Endothelial cell of umbilical vein (primary cell): ENCODE results near the gene MACROD2. TPM values are rescaled to one million over a fixed set of nuclear protein-coding genes. Genes with fewer than 3 reads are reported as not detected.

ENCODE experiments used
- BruUV-seq: library from RNA; stranded (reverse); fragments of 400-500 nt; replicated peaks from 2 replicates; lab custom pipeline; 2021; lab: Mats Ljungman, UMichigan
- CTCF ChIA-PET: fragments of 300-600, 350-600 bp; sonication (Branson Sonifier 250); formaldehyde crosslinking; loops from one replicate; lab custom pipeline; 2021; ENCODE audit warnings: antibody characterized with exemption, inconsistent platforms; lab: Charles Lee
- POLR2A ChIA-PET: fragments of 300-600, 350-600 bp; sonication (Branson Sonifier 250); formaldehyde crosslinking; loops from one replicate; lab custom pipeline; 2021; ENCODE audit warnings: antibody characterized with exemption, inconsistent platforms; lab: Charles Lee
- DNase-seq: peaks from one replicate; pipeline ENCODE4 v3.0.0-alpha.2; 2011; ENCODE audit warnings: low read depth, low spot score
- FAIRE-seq: peaks from 2 replicates; lab custom pipeline; 2011; peaks lifted over from hg19 to GRCh38; lab: Jason Lieb, UNC
- H2AFZ ChIP-seq: 2 replicates; pipeline ENCODE4 v1.6.0; 2012; ENCODE audit warnings: low read depth, low read length, control low read depth, inconsistent platforms
- H3K27ac ChIP-seq: 2 replicates; pipeline ENCODE4 v1.5.1; 2011; ENCODE audit warnings: low read depth, mild to moderate bottlenecking, control low read depth, low read length, moderate library complexity; ENCODE audit not compliant: insufficient read depth
- H3K27me3 ChIP-seq, 2 experiments: 2 replicates each; pipeline versions ENCODE4 v1.6.0 to v1.6.1; 2011; ENCODE audit warnings: low read length in 2 of 2, mixed read lengths in 1 of 2; ENCODE audit not compliant: control insufficient read depth in 2 of 2, insufficient read depth in 2 of 2
- H3K36me3 ChIP-seq, 2 experiments: 2 replicates in 1 of 2; 3 replicates in 1 of 2; pipeline ENCODE4 v1.5.1; 2011; ENCODE audit warnings: low read length in 2 of 2, mild to moderate bottlenecking in 1 of 2, moderate library complexity in 1 of 2; ENCODE audit not compliant: control insufficient read depth in 2 of 2, insufficient read depth in 2 of 2; ENCODE audit errors: extremely low read depth in 1 of 2
- H3K4me1 ChIP-seq: 3 replicates; pipeline ENCODE4 v1.5.1; 2011; ENCODE audit warnings: mild to moderate bottlenecking, low read length; ENCODE audit not compliant: control insufficient read depth, insufficient read depth; ENCODE audit errors: extremely low read depth
- H3K4me2 ChIP-seq: 2 replicates; pipeline ENCODE4 v1.6.1; 2011; ENCODE audit warnings: low read length, control low read depth, mixed read lengths; ENCODE audit not compliant: insufficient read depth
- H3K4me3 ChIP-seq, 3 experiments: fragments of 200-600 bp in 1 of 3; sonication (generic), shearing (Covaris generic) in 1 of 3; replicated peaks in 1 of 3; 2 replicates each; pipeline ENCODE4 v1.5.1; 2011 to 2016; ENCODE audit warnings: control low read depth in 3 of 3, low read length in 3 of 3, mild to moderate bottlenecking in 2 of 3, inconsistent platforms in 1 of 3, low read depth in 1 of 3, moderate library complexity in 1 of 3; ENCODE audit not compliant: insufficient read depth in 1 of 3
- H3K79me2 ChIP-seq: 2 replicates; pipeline ENCODE4 v1.6.0; 2012; ENCODE audit warnings: low read length, inconsistent platforms; ENCODE audit not compliant: control insufficient read depth, insufficient read depth
- H3K9ac ChIP-seq: replicated peaks from 2 replicates; pipeline ENCODE3; 2011; ENCODE audit warnings: low read length, control low read depth; ENCODE audit not compliant: insufficient read depth; ENCODE audit errors: extremely low read depth
- H3K9me1 ChIP-seq: replicated peaks from 3 replicates; pipeline ENCODE4 v1.6.0; 2011; ENCODE audit warnings: mild to moderate bottlenecking, low read length; ENCODE audit not compliant: control insufficient read depth, insufficient read depth; ENCODE audit errors: extremely low read depth
- H3K9me3 ChIP-seq: replicated peaks from 2 replicates; pipeline ENCODE4 v1.5.1; 2012; ENCODE audit warnings: low read length, inconsistent platforms; ENCODE audit not compliant: control insufficient read depth, insufficient read depth
- H4K20me1 ChIP-seq: replicated peaks from 2 replicates; pipeline ENCODE3; 2011; ENCODE audit warnings: mild to moderate bottlenecking, low read length; ENCODE audit not compliant: control insufficient read depth, insufficient read depth; ENCODE audit errors: extremely low read depth
- EZH2 ChIP-seq: IDR thresholded peaks from 2 replicates; pipeline ENCODE4 v1.6.1; 2012; ENCODE audit warnings: borderline replicate concordance, low read depth, mild to moderate bottlenecking, moderate library complexity, low read length, inconsistent platforms; ENCODE audit not compliant: severe bottlenecking
- FOS ChIP-seq: IDR thresholded peaks from 2 replicates; pipeline ENCODE4 v1.6.1; 2011; ENCODE audit warnings: mild to moderate bottlenecking, low read length, moderate library complexity, borderline replicate concordance; ENCODE audit not compliant: insufficient read depth
- GATA2 ChIP-seq: IDR thresholded peaks from 2 replicates; pipeline ENCODE4 v1.7.0; 2011; ENCODE audit warnings: low read depth, mild to moderate bottlenecking, moderate library complexity, mixed read lengths, low read length; ENCODE audit not compliant: insufficient read length, insufficient read depth
- JUN ChIP-seq: IDR thresholded peaks from 2 replicates; pipeline ENCODE4 v1.6.1; 2011; ENCODE audit warnings: borderline replicate concordance, low read depth; ENCODE audit not compliant: insufficient read length, insufficient read depth
- MYC ChIP-seq: IDR thresholded peaks from one replicate; pipeline ENCODE4 v1.6.1; 2011; ENCODE audit warnings: mild to moderate bottlenecking, low read depth, low read length
- POLR2A ChIP-seq: IDR thresholded peaks from 2 replicates; pipeline ENCODE4 v1.6.1; 2012; ENCODE audit warnings: low read depth, mild to moderate bottlenecking, control low read depth, low read length
- POLR2AphosphoS5 ChIP-seq: IDR thresholded peaks from 2 replicates; pipeline ENCODE4 v1.6.1; 2012; ENCODE audit warnings: low read depth, mild to moderate bottlenecking, control low read depth, low read length, moderate library complexity; ENCODE audit not compliant: insufficient read depth
- dilution Hi-C: fragments of 300-500 bp; cut with MboI; formaldehyde crosslinking; loops from one replicate; pipeline ENCODE4 v1.15.0; 2019; ENCODE audit warnings: low sequenced_read_pairs; ENCODE audit not compliant: extremely low pct_ligation_motif_present
- intact Hi-C: fragments of 100-400 bp; cut with micrococcal nuclease; formaldehyde crosslinking; loops from one replicate; pipeline ENCODE4 v1.10.0; 2022
- polyA plus RNA-seq, 4 experiments: library from polyadenylated mRNA; depleted of rRNA in 3 of 4; stranded (reverse) in 3 of 4; unstranded in 1 of 4; fragments of >200 nt; gene quantifications; 2 replicates each; pipeline versions ENCODE4 v1.2.1 to v1.2.3, GENCODE V29; 2011 to 2012; ENCODE audit warnings: missing spikeins in 1 of 4
- total RNA-seq: library from RNA; stranded (reverse); gene quantifications from 2 replicates; pipeline ENCODE4 v1.2.3, GENCODE V29; 2021
- TF ChIP-seq, protein P1 (sequence below), 2 donors: IDR thresholded peaks; 1 replicate in 1 of 2; 2 replicates in 1 of 2; pipeline ENCODE4 v1.5.1; 2011; ENCODE audit warnings: low read length in 2 of 2, mild to moderate bottlenecking in 2 of 2, moderate library complexity in 2 of 2, control low read depth in 1 of 2, inconsistent platforms in 1 of 2, low read depth in 1 of 2; ENCODE audit not compliant: insufficient read depth in 1 of 2; ENCODE audit errors: extremely low read depth in 1 of 2
- TF ChIP-seq, protein P2 (sequence below): IDR thresholded peaks from 2 replicates; pipeline ENCODE4 v1.6.1; 2011; ENCODE audit not compliant: insufficient read depth, insufficient read length

MACROD2 gene
- total and polyA plus RNA-seq, 2 donors (not counting 3 experiments of a cell fraction or from before 2014, with no cell fraction given) = 0.11 to 0.73 TPM

DNA sequence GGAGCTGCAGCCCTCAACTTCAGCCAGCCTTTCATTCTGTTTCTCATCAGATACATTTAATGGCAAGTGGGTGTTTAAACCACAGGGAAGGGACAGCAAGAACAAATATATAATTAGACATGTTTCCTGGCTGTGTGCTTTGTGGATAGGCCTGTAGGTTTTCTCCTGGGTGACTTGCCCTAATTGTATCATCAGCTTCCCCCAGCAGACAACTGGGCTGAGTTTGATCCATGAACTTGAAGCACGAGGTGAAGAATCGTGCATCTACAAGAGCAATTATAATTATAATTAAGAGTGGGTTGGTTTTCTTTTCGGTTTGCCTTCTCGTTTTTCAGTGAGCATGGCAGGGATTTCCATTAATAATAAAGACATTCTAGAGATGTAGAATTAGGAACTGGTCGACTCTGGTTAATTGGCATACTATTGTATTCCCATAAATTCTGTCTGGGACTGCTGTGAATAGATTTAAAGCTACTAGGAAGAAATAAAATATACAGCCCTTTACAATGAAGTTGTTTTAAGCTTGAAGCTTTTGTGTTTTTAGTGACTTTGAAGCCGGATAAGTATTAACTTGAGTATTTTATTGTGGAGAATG lies 1525.7 kb downstream of the MACROD2 start:
- Histone ChIP-seq H3K36me3 (no peaks in the 10 kb centered on the region), H3K4me1 (no peaks in the 10 kb centered on the region), H3K9ac (no peak overlapping the region), H2AFZ (no peak overlapping the region), H3K9me3 (no peaks in the 10 kb centered on the region), H3K79me2 (no peaks in the 10 kb centered on the region), H4K20me1 (no peaks in the 10 kb centered on the region), H3K27me3 (no peaks in the 10 kb centered on the region), H3K27ac (no peak overlapping the region), H3K9me1 (no peaks in the 10 kb centered on the region), H3K4me2 (no peak overlapping the region), H3K4me3 (no peak overlapping the region)
- ChIA-PET CTCF (no interaction called here), POLR2A (no interaction called here)
- TF ChIP-seq, protein P1, sequence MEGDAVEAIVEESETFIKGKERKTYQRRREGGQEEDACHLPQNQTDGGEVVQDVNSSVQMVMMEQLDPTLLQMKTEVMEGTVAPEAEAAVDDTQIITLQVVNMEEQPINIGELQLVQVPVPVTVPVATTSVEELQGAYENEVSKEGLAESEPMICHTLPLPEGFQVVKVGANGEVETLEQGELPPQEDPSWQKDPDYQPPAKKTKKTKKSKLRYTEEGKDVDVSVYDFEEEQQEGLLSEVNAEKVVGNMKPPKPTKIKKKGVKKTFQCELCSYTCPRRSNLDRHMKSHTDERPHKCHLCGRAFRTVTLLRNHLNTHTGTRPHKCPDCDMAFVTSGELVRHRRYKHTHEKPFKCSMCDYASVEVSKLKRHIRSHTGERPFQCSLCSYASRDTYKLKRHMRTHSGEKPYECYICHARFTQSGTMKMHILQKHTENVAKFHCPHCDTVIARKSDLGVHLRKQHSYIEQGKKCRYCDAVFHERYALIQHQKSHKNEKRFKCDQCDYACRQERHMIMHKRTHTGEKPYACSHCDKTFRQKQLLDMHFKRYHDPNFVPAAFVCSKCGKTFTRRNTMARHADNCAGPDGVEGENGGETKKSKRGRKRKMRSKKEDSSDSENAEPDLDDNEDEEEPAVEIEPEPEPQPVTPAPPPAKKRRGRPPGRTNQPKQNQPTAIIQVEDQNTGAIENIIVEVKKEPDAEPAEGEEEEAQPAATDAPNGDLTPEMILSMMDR (IDR thresholded peaks at IDR 0.05; ENCODE audit: extremely low read depth in 1 of 2, insufficient read depth in 1 of 2, low read depth in 1 of 2, low read length in 2 of 2) = no peak
- TF ChIP-seq FOS (no peak), MYC (no peak), JUN (no peak), POLR2A (no peak), GATA2 (no peak), EZH2 (no peak), POLR2AphosphoS5 (no peak)
- TF ChIP-seq, protein P2, sequence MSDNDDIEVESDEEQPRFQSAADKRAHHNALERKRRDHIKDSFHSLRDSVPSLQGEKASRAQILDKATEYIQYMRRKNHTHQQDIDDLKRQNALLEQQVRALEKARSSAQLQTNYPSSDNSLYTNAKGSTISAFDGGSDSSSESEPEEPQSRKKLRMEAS = no peak
- dilution Hi-C loops (no loop called here), intact Hi-C loops (no loop called here)
- FAIRE-seq (no peak), DNase-seq (no peak)
- BruUV-seq = no TSS peak
